ENCODE results near the gene RNF180.

RNF180 gene

DNA sequence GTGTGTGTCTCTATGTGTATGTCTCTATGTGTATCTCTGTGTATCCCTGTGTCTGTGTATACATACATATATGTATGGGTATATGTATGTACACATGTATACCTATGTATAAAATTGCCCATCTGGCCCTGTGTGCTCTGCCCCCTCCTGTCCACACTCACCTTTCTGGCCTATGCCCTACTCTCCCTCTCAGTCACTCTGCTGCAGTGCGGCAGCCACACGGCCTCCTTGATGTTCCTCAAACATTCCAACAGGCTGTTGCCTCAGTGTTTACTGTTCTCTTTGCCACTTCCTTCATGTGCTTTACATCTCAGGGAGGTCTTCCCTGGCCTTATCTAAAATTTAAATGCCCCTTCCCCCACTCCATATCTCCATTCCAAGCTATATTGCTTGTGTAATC is 18.3 kb upstream of the RNF180 start:
- TF ChIP-seq, protein P1, sequence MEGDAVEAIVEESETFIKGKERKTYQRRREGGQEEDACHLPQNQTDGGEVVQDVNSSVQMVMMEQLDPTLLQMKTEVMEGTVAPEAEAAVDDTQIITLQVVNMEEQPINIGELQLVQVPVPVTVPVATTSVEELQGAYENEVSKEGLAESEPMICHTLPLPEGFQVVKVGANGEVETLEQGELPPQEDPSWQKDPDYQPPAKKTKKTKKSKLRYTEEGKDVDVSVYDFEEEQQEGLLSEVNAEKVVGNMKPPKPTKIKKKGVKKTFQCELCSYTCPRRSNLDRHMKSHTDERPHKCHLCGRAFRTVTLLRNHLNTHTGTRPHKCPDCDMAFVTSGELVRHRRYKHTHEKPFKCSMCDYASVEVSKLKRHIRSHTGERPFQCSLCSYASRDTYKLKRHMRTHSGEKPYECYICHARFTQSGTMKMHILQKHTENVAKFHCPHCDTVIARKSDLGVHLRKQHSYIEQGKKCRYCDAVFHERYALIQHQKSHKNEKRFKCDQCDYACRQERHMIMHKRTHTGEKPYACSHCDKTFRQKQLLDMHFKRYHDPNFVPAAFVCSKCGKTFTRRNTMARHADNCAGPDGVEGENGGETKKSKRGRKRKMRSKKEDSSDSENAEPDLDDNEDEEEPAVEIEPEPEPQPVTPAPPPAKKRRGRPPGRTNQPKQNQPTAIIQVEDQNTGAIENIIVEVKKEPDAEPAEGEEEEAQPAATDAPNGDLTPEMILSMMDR (IDR thresholded peaks at IDR 0.05) = no peak
- DNase-seq (ENCODE audit: low spot score) = no peak
- Histone ChIP-seq H3K27ac (peak overlapping the region in 1 of 2 donors; percentile 13), H3K4me3 (no peak overlapping the region)

DNA sequence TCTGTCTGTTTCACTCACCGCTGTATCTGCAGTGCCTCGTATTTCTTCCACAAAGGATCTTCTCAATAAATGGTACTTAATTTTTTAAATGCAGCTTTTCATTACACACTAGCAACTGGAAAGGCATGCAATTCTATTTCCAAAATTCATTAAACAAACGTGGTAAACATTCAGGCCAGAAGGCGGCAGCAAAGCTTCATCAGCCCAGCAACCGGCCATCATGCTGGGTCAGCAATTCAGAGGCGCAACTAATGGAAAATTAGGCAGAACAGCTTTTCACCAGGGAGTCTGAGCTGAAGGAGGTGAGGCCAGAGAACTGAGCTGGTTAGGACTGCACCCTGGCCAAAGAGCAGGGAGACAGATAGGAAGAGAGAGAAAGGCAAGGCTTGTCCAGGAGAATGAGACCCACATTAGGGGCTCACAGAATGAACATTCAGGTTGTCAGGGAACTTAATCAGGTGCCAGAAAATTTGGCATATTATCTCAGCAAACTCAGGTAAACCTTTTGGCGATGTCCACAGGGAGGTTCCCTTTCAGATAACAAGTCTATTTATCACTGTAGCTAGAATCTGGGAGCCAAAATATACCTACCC is 17.7 kb upstream of the RNF180 start:
- Histone ChIP-seq H3K27ac (peak overlapping the region in 1 of 2 donors; percentile 16), H3K4me3 (no peak overlapping the region)
- DNase-seq (ENCODE audit: low spot score) = no peak
- TF ChIP-seq, protein P1 (IDR thresholded peaks at IDR 0.05) = peak; percentile 62

DNA sequence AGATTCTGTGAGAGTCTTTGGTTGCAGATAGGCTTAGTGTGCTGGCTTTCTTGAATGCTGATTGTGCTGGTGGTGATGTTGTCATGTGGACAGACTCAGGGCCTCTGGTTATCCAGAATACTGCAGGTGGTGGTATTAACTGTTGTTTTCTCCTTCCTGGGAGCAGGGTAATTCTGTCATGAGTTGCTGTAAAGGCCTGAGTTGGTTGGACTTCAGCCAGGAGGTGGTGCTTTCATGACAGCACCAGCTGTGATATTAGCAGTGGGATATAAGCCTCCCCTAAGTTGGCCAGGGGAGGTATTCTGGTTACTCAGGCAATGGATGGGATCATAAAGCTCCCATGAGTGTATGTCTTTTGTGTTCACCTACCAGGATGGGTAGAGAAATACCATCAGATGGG is 16.4 kb upstream of the RNF180 start:
- TF ChIP-seq, protein P1 (IDR thresholded peaks at IDR 0.05) = no peak
- no peak overlapping the region for H3K27ac ChIP-seq
- no peak for DNase-seq (ENCODE audit: low spot score)
- no peak overlapping the region for H3K4me3 ChIP-seq

- Histone ChIP-seq H3K27ac (no peak overlapping the region), H3K4me3 (no peak overlapping the region)
- no peak for DNase-seq (ENCODE audit: low spot score)
- TF ChIP-seq, protein P1 (IDR thresholded peaks at IDR 0.05) = no peak
Observed at GRCh38 chr5:64149857-64150521, 15.7 kb upstream of the RNF180 start.

GRCh38 chr5:64156261-64156660 is 9.4 kb upstream of the RNF180 start:
- TF ChIP-seq, protein P1 (IDR thresholded peaks at IDR 0.05) = no peak

DNA sequence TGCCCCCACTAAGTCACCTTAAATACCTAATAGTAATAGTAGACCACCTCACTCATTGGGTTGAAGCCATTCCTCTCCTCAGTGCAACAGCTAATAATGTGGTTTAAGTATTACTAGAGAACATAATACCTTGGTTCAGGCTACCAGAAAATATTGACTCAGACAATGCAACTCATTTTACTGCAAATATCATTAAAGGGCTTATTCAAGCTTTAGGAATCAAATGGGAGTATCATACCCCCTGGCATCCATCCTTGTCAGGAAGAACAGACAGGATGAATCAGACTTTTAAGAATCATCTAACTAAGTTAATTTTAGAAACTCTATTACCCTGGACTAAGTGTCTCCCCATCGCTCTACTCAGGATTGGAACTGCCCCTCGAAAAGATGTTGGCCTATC is 6.8 kb upstream of the RNF180 start:
- DNase-seq (ENCODE audit: low spot score) = no peak
- H3K4me3 ChIP-seq = no peak overlapping the region
- TF ChIP-seq, protein P1 (IDR thresholded peaks at IDR 0.05) = no peak

More at GRCh38 chr5:64156261-64156660, 9.4 kb upstream of the RNF180 start:
- Histone ChIP-seq H3K27ac (no peak overlapping the region), H3K4me3 (no peak overlapping the region)
- no peak for DNase-seq (ENCODE audit: low spot score)

GRCh38 chr5:64160201-64160600 is 5.4 kb upstream of the RNF180 start:
- no peak for DNase-seq (ENCODE audit: low spot score)
- Histone ChIP-seq H3K27ac (no peak overlapping the region), H3K4me3 (no peak overlapping the region)
- TF ChIP-seq, protein P1 (IDR thresholded peaks at IDR 0.05) = no peak

More for the DNA sequence above, 6.8 kb upstream of the RNF180 start:
- H3K27ac ChIP-seq = no peak overlapping the region
